ENCODE data around the gene PFKFB3.

GRCh38 chr10:6230315-6230714, 27.6 kb downstream of the PFKFB3 start:
- no peak for TF ChIP-seq CHD1 (IDR thresholded peaks at IDR 0.05; ENCODE audit: low read depth, low read length)
- no peak for TF ChIP-seq CTCF (conservative IDR thresholded peaks at IDR 0.05; ENCODE audit: low read depth, low read length)
- no peak for TF ChIP-seq USF2 (IDR thresholded peaks at IDR 0.05; ENCODE audit: low read depth, low read length)
